Activated T-cell treated with anti-CD3 and anti-CD28 coated beads, Interleukin-2, amount 50 U/mL, for 1 hour (primary cell): Measurements from ENCODE around the gene OR52K2.
"Not testable (repeated sequence)": the region's sequence is repeated elsewhere in the genome, so short reads cannot be mapped to it uniquely, and the experiment has no call there.

ENCODE experiments used
- DNase-seq: peaks from one replicate; pipeline ENCODE4 v3.0.0-alpha.2; 2020

Gene OR52K2

GRCh38 chr11:4481240-4481582, 32.1 kb downstream of the OR52K2 start:
- DNase-seq, result no peak

GRCh38 chr11:4482445-4482844, 33.4 kb downstream of the OR52K2 start, which contains the start of gene OR52K1:
Gene OR52K1, plus strand, starts transcription at chr11:4482646. Its CDS starts 6,255 bp downstream, at chr11:4488901.
- no peak for DNase-seq

DNA sequence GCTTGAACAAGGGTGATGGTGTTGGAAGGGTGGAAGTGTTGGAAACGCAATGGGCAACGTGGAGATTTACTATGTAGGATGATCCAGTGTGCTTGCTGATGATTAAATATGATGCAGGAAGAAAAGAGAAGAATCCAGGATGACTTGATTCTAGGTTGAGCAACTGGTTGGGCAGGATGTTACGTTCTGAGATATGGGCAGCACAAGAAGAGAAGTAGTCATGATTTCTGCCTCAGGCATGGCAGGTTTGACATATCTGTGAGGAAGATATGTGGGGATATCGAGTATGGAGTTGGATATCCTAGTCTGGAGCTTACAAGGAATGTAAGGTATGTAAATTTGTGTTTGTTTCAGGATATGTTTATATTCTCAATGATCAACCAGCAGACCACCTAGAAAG, 35.2 kb downstream of the OR52K2 start:
- DNase-seq, result no peak

- DNase-seq, result not testable (repeated sequence)
Observed at GRCh38 chr11:4491405-4491804, 42.3 kb downstream of the OR52K2 start.

DNA sequence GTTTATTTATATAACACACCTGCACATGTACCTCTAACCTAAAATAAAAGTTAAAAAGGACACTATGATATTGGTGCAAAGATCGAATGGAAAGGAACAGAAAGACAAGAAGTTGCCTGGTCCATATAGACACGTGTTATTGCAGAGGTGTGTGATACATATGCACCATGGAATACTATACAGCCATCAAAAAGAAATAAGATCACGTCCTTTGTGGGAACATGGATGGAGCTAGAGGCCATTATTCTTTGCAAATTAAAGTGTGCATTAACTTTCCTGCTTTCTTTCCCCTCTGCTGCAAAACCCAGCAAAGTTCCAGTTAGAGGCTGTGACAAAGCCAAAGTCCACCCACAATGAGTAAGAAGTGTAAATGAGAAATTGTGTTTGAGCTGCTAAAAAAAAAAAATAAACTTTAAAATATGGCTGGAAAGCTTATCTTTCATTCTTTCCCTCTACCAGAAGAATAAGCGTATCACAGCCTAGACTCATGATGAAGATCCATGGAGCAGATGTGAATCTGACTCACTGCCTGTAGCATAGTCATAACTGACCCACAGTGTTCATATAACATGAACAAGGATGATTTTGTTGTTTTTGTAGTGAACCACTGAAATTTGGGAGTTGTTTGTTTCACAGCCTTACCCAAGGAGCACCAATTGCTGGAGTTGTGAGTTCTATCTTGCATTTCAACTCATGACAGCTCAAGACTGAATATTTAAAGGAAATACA, 42.9 kb downstream of the OR52K2 start:
- no peak for DNase-seq

- no peak for DNase-seq
Observed at GRCh38 chr11:4493480-4493818, 44.4 kb downstream of the OR52K2 start.

- no peak for DNase-seq
Observed at GRCh38 chr11:4495487-4495886, 46.4 kb downstream of the OR52K2 start.

DNA sequence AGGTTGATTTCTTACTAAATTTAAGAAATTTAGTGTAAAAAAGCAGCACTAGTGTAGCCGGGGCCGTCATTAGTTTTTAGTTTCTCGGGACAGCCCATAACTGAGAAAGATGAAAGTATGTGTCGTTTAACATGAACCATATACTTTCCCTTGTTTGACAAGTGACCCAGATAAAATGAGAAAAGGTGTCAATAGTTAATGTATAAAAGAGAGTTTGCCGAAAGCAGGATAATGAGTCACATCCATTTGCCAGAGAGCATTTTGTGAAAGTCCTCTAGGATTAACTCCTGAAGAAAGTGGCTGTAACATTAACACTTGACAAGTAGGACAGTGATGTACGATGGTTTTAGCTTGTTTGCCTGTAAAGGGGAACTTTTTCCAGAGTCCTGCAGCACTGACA, 46.9 kb downstream of the OR52K2 start:
- no peak for DNase-seq

DNA sequence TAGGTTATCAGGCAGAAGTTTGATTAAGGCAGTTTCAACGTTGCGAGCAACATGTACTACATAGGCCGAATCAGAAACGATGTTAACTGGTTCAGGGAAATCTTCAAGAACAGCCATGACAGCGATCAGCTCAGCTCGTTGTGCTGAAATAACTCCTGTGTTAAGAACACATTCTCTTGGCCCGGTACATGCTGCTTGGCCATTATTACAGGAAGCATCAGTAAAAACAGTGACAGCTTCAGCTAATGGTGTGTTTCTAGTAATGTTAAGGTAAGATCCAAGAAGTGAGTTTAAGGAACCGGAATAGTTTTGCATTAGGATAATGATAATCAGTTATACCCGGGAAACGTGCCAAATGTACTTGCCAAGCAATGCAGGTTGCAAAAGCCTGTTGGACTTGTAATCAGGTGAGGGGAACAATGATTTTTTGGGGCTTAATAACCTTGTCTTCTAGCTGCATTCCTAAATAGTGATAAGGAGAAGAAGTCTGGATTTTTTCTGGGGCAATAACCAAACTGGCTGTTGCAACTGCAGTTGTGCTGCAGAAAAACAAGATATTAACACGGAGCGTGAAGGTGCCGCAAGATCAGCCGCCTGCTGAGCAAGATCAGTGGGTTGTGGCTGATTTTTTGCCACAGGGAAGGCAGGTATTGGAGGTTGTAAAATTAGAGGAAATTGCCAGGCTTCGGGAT, 47.6 kb downstream of the OR52K2 start:
- no peak for DNase-seq
